UCSD-AML1 (cell line): ENCODE results near the gene MED15.
"Not testable (repeated sequence)": the region's sequence is repeated elsewhere in the genome, so short reads cannot be mapped to it uniquely, and the experiment has no call there.

ENCODE experiments used
- DNase-seq: peaks from one replicate; lab custom pipeline; 2025; ENCODE audit not compliant: unreplicated experiment; lab: John Stamatoyannopoulos, UW

MED15 gene, protein sequence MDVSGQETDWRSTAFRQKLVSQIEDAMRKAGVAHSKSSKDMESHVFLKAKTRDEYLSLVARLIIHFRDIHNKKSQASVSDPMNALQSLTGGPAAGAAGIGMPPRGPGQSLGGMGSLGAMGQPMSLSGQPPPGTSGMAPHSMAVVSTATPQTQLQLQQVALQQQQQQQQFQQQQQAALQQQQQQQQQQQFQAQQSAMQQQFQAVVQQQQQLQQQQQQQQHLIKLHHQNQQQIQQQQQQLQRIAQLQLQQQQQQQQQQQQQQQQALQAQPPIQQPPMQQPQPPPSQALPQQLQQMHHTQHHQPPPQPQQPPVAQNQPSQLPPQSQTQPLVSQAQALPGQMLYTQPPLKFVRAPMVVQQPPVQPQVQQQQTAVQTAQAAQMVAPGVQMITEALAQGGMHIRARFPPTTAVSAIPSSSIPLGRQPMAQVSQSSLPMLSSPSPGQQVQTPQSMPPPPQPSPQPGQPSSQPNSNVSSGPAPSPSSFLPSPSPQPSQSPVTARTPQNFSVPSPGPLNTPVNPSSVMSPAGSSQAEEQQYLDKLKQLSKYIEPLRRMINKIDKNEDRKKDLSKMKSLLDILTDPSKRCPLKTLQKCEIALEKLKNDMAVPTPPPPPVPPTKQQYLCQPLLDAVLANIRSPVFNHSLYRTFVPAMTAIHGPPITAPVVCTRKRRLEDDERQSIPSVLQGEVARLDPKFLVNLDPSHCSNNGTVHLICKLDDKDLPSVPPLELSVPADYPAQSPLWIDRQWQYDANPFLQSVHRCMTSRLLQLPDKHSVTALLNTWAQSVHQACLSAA

DNA sequence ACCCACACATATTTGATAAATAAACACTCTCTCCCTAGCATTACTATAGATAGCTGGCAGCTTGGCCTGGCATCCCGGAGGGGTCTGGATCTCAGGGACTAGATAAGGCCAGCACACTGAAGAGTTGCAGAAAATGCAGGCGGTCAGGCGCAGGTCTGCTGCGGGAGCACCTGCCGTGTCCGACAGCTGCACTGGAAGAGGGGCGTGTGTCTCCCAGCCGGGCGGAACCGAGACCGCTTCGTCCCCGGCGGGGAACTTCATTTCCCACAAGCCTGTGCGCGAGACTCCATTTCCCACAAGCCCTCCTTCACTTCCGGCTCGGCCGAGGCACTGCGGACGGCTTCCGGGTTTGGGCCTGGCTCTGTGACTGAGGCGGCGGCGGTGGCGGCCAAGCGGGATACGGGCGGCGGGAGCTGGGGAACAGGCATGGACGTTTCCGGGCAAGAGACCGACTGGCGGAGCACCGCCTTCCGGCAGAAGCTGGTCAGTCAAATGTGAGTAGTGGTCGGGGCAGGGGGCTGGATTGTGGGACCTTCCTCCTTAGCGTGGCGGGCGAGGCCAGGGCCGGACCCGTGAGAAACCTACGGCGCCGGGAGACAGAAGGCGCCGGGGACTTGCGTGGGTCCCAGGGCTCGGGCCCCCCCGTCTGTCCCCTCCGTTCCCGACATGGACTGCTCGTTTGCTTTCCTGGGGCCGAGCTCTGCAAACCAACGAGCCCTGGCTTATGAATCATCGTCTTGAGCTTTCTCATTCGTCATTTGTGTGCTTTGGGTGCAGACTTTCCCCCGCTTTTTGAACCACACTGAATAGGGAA is at the start of gene MED15:
MED15 (plus strand) TSS at position 358 of the 814 bp plus-strand sequence; CDS start at position 427, 69 bp downstream.
- DNase-seq, result peak; percentile 89

DNA sequence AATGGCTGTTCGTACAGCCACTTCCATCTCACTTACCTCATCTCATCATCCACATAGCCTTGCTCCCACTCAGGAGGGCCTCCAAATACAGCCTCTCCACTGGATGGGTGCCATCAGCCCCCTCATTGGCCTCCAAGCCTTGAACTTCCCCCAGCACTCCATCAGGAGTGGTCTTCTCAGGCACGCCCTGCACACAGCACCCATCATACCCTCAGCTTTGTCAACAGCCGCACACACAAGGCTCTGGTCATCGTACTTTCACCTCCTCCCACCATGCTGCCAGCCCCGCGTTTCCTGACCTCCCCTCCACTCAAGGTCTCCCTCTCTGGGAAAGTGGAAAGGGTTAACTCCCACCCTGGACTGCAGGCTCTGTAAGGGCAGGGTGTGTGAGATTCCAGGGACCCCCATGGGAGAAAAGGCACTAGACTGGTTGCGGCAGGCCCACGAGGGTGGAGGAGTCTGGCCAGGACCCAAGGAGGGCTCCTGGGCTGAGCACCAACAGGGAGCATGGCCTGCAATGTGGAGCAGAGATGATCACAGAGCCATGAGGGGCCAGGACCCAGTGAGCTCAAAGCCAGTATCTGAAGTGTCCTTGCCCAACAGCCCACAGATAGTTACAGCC is 48.8 kb upstream of the MED15 start:
- no peak for DNase-seq

DNA sequence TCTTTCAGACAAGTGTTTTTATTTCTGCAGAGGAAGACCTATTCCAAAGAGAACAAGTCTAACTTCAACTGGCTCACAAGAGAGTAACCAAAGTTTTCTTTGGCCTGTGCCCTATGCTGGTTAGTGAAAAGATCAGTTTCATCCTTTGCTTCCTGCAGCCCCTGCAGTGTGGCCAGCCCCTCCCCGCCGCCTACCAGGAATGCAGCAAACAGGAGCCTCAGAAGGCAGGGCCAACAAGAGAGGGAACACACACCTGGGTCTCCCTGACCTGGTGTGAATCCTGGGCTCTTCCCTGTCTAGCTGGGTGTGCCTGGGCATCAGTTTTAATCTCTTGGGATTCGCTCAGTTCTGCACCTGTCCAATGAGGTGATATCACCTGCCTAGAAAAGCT is 48.3 kb upstream of the MED15 start:
- no peak for DNase-seq

DNA sequence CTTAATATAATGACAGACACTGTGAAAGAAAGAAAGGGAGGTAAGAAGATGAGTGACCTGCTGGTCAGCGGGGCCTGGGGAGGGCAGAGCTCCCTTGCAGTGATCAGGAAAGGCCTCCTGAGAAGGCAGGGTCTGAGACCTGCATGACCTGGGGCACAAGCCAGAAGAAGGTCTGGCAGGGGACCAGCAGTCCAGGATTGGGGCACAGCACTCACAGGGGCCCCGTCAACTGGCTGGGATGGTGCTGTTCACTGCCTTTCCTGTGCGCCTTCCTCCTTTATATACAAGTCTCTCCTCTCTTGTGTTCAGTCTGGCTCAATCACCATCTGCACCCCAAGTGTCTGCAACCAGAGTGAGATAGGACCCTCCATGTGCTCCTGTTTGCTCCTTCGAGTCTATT is 47.5 kb upstream of the MED15 start:
- no peak for DNase-seq

DNA sequence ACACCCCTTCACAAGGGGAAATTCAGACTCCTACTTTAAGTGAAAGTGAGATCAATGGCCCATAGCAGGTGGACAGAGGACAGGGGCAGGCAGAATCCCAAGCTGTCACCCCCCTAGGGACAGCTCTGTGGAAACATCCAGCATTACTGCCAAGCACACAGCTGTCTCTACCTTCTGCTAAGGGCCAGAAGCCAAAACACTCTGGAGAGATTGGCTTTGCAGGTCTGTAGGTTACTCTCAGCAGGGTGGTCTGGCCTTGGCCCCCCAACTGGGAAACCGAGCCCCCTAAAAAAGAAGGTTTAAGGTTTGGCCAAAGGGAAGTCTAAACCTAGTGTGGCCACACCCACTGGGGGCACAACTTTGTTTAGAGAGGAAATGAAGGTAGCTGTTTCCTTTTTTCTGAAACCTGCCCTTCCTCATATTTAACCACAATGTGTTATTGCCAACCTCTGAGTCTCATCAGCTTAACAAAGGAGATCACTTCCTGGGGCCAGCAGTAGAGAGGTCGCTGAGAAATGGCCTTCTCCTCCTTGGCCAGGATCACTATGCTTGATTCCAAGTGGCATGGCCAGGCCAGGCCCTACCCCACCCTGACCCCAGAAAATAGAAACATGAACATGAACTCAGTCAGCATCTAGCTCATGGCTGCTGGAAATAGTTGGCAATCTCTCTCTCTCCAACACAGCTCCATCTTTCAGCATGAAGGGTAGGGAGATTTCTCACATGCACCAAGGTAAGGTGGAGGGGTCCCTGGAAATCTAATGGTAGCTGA is 43.9 kb upstream of the MED15 start:
- peak; percentile 43 for DNase-seq

DNA sequence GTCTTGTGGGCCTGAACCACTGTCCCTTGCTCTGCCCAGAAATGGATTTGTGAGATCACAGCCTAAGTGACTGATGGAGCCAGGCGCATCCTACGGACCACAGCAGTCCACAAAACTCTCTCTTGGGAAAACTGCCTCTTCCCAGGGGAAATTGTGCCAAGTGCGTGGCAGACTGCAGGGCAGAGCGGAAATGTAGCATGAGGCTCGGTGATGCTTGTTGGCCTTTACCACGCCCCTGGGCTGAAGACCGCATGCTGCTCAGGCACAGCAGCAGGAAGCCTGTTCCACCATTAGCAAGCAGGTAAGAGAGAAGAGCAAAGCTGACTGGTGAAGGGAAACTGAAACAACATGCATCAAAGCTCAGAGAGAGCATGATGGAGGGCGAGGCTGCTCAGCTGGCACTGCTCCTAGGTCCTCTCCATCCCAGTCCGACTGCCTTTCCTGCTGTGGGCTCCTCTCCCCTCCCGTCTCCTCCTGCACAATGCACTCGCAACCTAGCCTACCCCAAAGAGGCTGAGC is 43.3 kb upstream of the MED15 start:
- no peak for DNase-seq

DNA sequence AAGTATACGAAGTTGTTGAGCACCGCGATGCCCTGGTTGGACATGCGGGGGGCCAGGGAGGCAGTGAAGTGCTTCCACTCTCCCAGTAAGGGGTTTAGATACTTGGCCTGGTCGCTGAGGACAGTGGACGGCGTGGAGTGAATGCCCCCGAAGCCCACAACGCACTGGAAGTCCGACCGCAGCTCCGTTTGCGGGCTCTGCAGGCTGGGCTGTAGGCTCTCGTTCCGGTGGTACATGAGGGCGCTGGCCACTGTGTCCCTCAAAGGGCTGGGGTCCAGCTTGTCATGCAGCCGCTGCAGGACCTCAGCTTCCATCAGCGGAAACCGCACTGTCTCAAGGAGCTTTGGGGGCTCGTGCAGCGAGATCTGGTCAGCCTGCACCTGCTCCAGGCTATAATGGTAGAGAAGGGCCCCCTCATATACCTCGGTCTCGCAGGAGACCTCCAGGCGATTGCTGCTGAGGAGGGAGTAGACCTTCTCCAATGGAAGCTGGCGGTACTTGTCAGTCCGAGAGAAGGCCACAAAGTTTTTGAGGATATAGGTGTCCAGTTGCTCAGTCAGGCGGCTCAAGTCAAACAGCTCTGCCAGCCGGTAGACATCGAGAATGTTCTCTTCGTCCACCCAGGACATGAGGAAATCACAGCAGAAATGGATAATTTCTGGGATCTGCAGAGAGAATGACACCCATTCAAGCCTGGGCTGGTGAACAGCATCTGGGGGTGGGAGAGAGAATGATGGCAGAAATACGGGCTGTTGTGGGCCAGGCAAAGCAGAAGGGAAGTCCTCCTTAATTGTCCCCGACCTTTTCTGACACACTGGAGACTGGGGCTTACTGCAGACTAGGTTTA is 42.3 kb upstream of the MED15 start:
- no peak for DNase-seq

DNA sequence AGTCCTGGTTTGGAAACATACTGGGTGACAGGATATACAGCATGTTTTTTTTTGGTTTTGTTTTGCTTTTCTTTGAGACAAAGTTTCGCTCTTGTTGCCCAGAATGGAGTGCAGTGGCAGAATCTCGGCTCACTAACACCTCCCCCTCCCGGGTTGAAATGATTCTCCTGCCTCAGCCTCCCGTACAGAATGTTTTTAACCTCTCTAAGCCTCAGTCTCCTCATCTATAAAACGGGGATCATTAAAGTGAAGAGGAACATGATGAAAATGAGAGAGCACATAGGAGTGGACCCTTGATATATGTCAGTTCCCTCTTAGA is 41.7 kb upstream of the MED15 start:
- no peak for DNase-seq

DNA sequence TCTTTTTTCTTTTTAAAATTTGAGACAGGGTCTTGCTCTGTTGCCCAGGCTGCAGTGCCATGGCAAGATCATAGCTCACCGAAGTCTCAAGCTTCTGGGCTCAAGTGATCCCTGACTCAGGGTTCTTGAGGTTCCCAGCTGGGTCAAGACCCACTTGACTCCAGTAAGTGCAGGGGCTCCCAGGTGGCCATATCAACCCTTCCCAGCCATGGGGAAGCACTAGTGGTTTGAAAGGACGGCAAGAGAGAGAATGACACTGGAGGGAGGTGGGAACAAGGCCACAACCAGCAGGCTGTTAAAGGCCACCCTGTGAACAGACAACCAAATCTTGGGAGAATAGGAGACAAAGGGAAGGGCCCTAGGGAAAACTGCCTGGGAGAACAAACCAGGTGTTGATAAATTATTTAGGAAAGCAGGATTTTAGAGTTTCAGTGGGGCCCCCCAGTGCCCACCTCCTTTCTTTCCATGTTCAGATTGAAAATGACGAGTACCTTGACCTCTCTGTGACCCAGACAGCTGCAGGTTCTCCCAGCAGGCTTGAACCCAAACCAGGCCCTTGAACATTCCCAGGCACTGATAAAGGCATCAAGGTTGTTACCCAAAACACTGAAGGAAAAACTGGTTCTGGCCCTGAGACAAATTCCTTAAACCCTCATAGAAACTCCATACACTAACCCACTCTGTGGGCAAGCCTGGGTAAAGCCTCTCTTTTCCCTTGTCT is 40.6 kb upstream of the MED15 start:
- no peak for DNase-seq

DNA sequence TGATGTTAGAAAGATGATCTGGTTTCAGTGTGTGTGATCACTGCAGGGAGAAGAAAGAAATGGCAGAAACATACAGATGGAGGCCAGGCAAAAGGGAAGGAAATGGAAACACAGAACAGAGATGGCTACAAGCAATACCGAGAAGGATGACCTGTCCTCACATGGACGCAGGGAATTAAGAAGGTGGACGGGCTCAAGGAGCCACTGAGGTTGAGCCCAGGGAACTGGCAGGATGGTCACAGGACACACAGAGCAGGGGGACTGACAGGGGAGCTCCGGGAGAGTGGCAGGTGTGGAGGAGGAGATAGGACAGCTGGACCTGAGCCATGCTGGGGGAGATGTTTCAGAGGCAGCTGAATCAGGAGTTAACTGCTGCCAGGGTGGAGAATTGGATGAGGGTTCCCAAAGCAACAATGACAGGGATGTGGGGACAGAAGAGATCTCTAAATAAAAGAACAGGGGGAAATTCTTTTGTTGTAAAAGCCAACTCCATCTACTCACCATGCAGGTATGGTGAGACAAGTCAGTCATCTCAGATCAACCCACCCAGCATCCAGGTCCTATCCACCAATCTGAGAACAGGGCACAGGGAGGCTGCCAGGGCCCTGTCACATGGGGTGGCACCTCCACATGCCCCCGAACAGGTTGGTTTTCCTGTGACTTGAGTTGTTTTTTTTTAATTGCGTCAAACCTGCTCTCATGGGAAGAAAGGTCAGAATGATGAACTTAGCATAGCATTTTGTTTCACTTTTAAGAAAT is 38.1 kb upstream of the MED15 start:
- DNase-seq, result no peak

DNA sequence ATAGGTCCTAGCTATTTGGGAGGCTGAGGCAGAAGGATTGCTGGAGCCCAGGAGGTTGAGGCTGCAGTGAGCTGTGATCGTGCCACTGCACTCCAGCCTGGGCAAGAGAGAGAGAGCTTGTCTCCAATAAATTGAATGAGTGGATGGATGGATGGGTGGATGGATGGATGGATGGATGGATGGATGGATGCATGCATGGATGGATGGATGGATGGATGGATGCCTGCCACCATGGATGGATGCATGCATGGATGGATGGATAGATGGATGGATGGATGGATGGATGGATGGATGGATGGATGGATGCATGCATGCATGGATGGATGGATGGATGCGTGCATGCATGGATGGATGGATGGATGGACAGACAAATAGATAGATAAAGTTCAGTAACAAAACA is 36.9 kb upstream of the MED15 start:
- not testable (repeated sequence) for DNase-seq

DNA sequence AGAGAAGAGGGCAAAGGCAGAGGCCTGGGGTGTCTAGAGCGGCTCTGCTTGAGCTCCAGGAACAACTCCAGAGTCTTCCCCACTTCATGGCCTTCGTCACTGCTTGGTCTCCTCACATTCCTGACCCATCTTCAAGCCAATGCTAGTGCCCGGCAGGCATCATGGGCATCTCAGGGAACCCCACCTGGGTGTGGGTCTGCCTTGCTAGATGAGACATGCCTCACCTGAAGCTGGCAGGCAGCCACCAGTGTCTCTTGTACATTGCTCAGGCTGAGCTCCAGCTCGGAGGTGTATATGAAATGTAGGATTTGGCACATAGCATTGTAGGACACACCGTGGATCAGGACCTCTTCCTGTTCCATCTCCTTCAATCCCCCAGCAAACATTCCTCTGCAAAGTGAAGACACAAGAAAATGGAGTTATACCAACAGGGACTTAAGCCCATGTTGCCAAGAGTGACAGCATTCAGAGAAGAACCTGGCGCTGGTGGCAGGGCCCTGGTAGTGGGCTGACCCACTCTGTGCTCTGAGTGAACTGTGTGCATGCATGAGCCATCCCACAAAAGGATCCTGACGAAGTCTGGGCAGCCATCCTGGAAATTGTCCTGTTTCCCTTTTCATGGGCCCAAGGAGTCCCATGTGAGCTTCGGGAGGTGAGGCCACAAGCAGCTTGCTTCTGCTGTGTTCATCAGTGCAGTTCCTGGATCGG is 36.1 kb upstream of the MED15 start:
- no peak for DNase-seq

DNA sequence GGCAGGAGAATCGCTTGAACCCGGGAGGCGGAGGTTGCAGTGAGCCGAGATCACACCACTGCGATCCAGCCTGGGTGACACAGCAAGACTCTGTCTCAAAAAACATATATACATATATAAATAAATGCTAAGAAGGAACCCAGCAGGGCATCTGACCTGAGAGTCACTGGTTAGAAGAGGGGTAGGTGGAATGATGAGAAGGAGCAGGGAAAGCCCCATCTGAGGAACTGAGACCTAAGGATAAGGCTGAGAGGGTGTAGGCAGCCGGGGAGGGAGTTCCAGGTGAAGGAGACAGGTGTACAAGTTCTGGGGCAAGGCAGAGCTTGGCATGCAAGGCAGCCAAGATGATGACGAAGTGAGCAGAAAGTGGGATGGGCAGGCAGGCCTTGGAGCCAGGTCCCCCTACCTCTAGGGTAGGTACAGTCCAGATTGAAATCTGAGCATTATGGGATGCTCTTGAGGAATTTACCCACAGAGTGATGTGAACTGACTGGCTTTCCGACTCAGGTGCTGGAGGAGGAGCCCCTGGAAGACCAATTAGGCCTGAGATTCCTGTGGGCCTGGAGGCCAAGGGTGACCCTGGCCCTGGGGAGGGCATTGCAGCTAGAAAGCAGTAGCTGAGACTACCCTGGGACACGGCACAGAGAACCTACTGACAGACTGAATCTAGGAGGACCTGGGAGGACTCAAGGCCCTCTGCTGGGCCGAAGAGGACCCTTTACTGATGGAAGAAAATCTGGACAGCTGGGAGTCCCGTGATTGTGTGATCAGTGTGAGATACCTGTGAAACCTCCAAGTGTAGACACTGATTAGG is 34.6 kb upstream of the MED15 start:
- DNase-seq, result no peak

DNA sequence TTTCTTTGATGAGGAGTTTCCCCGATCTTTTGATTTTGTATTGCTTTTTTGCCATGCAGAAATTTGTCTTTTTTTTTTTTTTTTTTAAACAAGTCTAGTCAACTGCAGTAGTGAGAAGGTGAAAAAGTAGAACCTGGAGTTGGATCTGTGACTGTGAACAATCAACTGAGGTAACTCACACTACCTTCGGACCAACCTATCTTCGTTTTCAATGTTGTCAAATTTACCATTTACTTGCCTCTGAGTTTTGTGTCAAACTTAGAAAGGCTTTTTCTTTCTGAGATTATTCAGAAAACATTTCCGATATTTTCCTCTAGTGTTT is 32.3 kb upstream of the MED15 start:
- no peak for DNase-seq

DNA sequence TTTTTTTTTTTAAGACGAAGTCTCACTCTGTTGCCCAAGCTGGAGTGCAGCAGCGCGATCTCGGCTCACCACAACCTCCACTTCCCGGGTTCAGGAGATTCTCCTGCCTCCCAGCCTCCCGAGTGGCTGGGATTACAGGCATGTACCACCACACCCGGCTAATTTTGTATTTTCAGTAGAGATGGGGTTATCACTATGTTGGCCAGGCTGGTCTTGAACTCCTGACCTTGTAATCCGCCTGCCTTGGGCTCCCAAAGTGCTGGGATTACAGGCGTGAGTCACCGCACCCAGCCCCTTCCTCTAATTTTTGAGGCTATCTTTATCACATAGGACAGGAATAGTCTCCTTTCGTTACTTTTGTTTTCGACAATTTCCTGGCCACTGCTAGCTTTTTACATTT is 31.8 kb upstream of the MED15 start:
- DNase-seq, result not testable (repeated sequence)

DNA sequence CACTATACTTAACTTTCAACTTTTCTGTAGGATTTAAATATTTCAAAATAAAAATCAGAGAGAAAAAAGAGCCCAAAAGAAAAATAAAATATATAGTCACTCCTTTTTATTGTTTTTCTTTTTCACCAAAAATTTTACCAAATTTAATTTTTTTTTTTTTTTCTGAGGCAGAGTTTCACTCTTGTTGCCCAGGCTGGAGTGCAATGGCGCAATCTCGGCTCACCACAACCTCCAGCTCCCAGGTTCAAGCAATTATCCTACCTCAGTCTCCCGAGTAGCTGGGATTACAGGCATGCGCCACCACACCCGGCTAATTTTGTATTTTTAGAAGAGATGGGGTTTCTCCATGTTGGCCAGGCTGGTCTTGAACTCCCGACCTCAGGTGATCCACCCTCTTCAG is 29.4 kb upstream of the MED15 start:
- DNase-seq, result not testable (repeated sequence)
